ENCODE measurements around the gene LIMS1. TPM values are rescaled to one million over a fixed set of nuclear protein-coding genes. Genes with fewer than 3 reads are reported as not detected.
A peak's percentile ranks its signal among the peaks of the same experiment; 100 is the strongest.
"Not testable (repeated sequence)": the region's sequence is repeated elsewhere in the genome, so short reads cannot be mapped to it uniquely, and the experiment has no call there.

The LIMS1 gene
- 42.2 TPM for polyA plus RNA-seq

- H3K4me3 Mint-ChIP-seq = peak within 1 kb of the TSS; percentile 95 to 97 (median 96)
- H3K27ac Mint-ChIP-seq = peak within 1 kb of the TSS; percentile 91 to 97 (median 96)
- H3K27me3 Mint-ChIP-seq = no peaks in the 10 kb centered on the region
- no peaks in the 10 kb centered on the region for H3K36me3 Mint-ChIP-seq
- peaks cover 14 to 24% (median 20%) of the 10 kb centered on the region in 3 donors for H3K4me1 Mint-ChIP-seq
- no peaks in the 10 kb centered on the region for H3K9me3 Mint-ChIP-seq
These were observed at the start of gene LIMS1 for GRCh38 chr2:108533832-108534583. LIMS1 (plus strand) TSS chr2:108534470; CDS start chr2:108534563, 93 bp downstream.

GRCh38 chr2:108485253-108485652 is 49.0 kb upstream of the LIMS1 start:
- no peak overlapping the region for H3K4me3 Mint-ChIP-seq
- peaks cover 0 to 3% (median 0%) of the 10 kb centered on the region in 3 donors for H3K9me3 Mint-ChIP-seq
- H3K27ac Mint-ChIP-seq = no peak overlapping the region
- H3K4me1 Mint-ChIP-seq = peaks cover 0 to 5% (median 0%) of the 10 kb centered on the region in 3 donors
- H3K27me3 Mint-ChIP-seq = no peaks in the 10 kb centered on the region
- H3K36me3 Mint-ChIP-seq = peaks cover 16% of the 10 kb centered on the region

- Mint-ChIP-seq H3K36me3 (peaks cover 9% of the 10 kb centered on the region), H3K27ac (no peak overlapping the region), H3K4me3 (no peak overlapping the region), H3K27me3 (no peaks in the 10 kb centered on the region), H3K9me3 (no peaks in the 10 kb centered on the region), H3K4me1 (no peaks in the 10 kb centered on the region)
These were observed 43.7 kb upstream of the LIMS1 start for GRCh38 chr2:108490506-108491122.

- no peaks in the 10 kb centered on the region for H3K27me3 Mint-ChIP-seq
These were observed 42.4 kb upstream of the LIMS1 start for GRCh38 chr2:108491848-108492247.

GRCh38 chr2:108492364-108492763 is 41.9 kb upstream of the LIMS1 start:
- Mint-ChIP-seq H3K9me3 (no peaks in the 10 kb centered on the region), H3K36me3 (peaks cover 9% of the 10 kb centered on the region), H3K4me1 (no peaks in the 10 kb centered on the region), H3K27me3 (no peaks in the 10 kb centered on the region), H3K27ac (no peak overlapping the region), H3K4me3 (no peak overlapping the region)

More at GRCh38 chr2:108491848-108492247, 42.4 kb upstream of the LIMS1 start:
- Mint-ChIP-seq H3K36me3 (peaks cover 9% of the 10 kb centered on the region), H3K9me3 (no peaks in the 10 kb centered on the region), H3K27ac (no peak overlapping the region), H3K4me1 (no peaks in the 10 kb centered on the region), H3K4me3 (no peak overlapping the region)

GRCh38 chr2:108496167-108496566 is 38.1 kb upstream of the LIMS1 start:
- H3K4me3 Mint-ChIP-seq, H3K4me1 Mint-ChIP-seq, H3K9me3 Mint-ChIP-seq, H3K36me3 Mint-ChIP-seq, H3K27ac Mint-ChIP-seq, H3K27me3 Mint-ChIP-seq: not testable (repeated sequence)

GRCh38 chr2:108507620-108508019 is 26.6 kb upstream of the LIMS1 start:
- H3K27me3 Mint-ChIP-seq, H3K27ac Mint-ChIP-seq, H3K4me3 Mint-ChIP-seq, H3K4me1 Mint-ChIP-seq, H3K9me3 Mint-ChIP-seq: not testable (repeated sequence)
- peaks cover 11% of the 10 kb centered on the region for H3K36me3 Mint-ChIP-seq

GRCh38 chr2:108512431-108512830 is 21.8 kb upstream of the LIMS1 start:
- peak overlapping the region in 1 of 3 donors; percentile 68 for H3K27ac Mint-ChIP-seq
- H3K4me1 Mint-ChIP-seq, H3K36me3 Mint-ChIP-seq, H3K27me3 Mint-ChIP-seq, H3K4me3 Mint-ChIP-seq, H3K9me3 Mint-ChIP-seq: not testable (repeated sequence)

- not testable (repeated sequence) for H3K36me3 Mint-ChIP-seq, H3K9me3 Mint-ChIP-seq, H3K4me1 Mint-ChIP-seq, H3K27me3 Mint-ChIP-seq, H3K27ac Mint-ChIP-seq, H3K4me3 Mint-ChIP-seq
These were observed 19.8 kb upstream of the LIMS1 start for GRCh38 chr2:108514478-108514877.

- H3K9me3 Mint-ChIP-seq, H3K4me3 Mint-ChIP-seq, H3K4me1 Mint-ChIP-seq, H3K27ac Mint-ChIP-seq, H3K27me3 Mint-ChIP-seq, H3K36me3 Mint-ChIP-seq: not testable (repeated sequence)
These were observed 9.6 kb upstream of the LIMS1 start for GRCh38 chr2:108524688-108525087.

GRCh38 chr2:108525258-108525657 is 9.0 kb upstream of the LIMS1 start:
- peak overlapping the region in 1 of 3 donors; percentile 45 for H3K27ac Mint-ChIP-seq
- not testable (repeated sequence) for H3K9me3 Mint-ChIP-seq, H3K36me3 Mint-ChIP-seq, H3K27me3 Mint-ChIP-seq, H3K4me1 Mint-ChIP-seq
- peak overlapping the region in 1 of 4 donors; percentile 32 for H3K4me3 Mint-ChIP-seq

GRCh38 chr2:108531674-108532055 is 2.6 kb upstream of the LIMS1 start:
- H3K27ac Mint-ChIP-seq = no peak overlapping the region
- no peaks in the 10 kb centered on the region for H3K27me3 Mint-ChIP-seq
- peak overlapping the region in 3 of 4 donors; percentile 72 to 81 (median 74) for H3K4me3 Mint-ChIP-seq
- no peaks in the 10 kb centered on the region for H3K36me3 Mint-ChIP-seq
- H3K9me3 Mint-ChIP-seq = no peaks in the 10 kb centered on the region
- peaks cover 10 to 24% (median 20%) of the 10 kb centered on the region in 3 donors for H3K4me1 Mint-ChIP-seq

GRCh38 chr2:108534584-108535356 is 500 bp downstream of the LIMS1 start:
- Mint-ChIP-seq H3K4me1 (peaks cover 18 to 24% (median 23%) of the 10 kb centered on the region in 3 donors), H3K36me3 (peaks cover 2% of the 10 kb centered on the region), H3K27ac (peak overlapping the region; percentile 88 to 97 (median 96)), H3K27me3 (no peaks in the 10 kb centered on the region), H3K4me3 (peak overlapping the region; percentile 94 to 97 (median 96)), H3K9me3 (no peaks in the 10 kb centered on the region)

- peak overlapping the region in 2 of 3 donors; percentile 88 to 97 for H3K27ac Mint-ChIP-seq
- H3K4me3 Mint-ChIP-seq = peak overlapping the region; percentile 94 to 97 (median 96)
- H3K4me1 Mint-ChIP-seq = peaks cover 19 to 23% (median 21%) of the 10 kb centered on the region in 3 donors
- peaks cover 2% of the 10 kb centered on the region for H3K36me3 Mint-ChIP-seq
- H3K27me3 Mint-ChIP-seq = no peaks in the 10 kb centered on the region
- no peaks in the 10 kb centered on the region for H3K9me3 Mint-ChIP-seq
These were observed 1.0 kb downstream of the LIMS1 start for GRCh38 chr2:108535357-108535631.

GRCh38 chr2:108536133-108536780 is 2.0 kb downstream of the LIMS1 start:
- Mint-ChIP-seq H3K4me3 (peak overlapping the region in 2 of 4 donors; percentile 80 to 94), H3K36me3 (peaks cover 2% of the 10 kb centered on the region), H3K27me3 (no peaks in the 10 kb centered on the region), H3K27ac (no peak overlapping the region), H3K4me1 (peaks cover 13 to 18% (median 18%) of the 10 kb centered on the region in 3 donors), H3K9me3 (no peaks in the 10 kb centered on the region)

Measured in IgD-negative memory B cell (primary cell).